Measurements from ENCODE around the gene NELFB.

- TF ChIP-seq ELK1 (IDR thresholded peaks at IDR 0.05; ENCODE audit: borderline replicate concordance, low read depth, low read length) (no peak), POLR2A (IDR thresholded peaks at IDR 0.05; ENCODE audit: low read depth, low read length) (no peak)
Observed at GRCh38 chr9:137275588-137276472, 20.7 kb downstream of the NELFB start.

Measured in IMR-90 (cell line).